HG03064 (cell line): ENCODE results near the gene BRSK2.

Experiments used
- ATAC-seq: cut with Tn5 transposase; IDR thresholded peaks from one replicate; pipeline ENCODE4 v1.9.1; 2021; ENCODE audit warnings: low read depth; ENCODE audit not compliant: unreplicated experiment

The BRSK2 gene

DNA sequence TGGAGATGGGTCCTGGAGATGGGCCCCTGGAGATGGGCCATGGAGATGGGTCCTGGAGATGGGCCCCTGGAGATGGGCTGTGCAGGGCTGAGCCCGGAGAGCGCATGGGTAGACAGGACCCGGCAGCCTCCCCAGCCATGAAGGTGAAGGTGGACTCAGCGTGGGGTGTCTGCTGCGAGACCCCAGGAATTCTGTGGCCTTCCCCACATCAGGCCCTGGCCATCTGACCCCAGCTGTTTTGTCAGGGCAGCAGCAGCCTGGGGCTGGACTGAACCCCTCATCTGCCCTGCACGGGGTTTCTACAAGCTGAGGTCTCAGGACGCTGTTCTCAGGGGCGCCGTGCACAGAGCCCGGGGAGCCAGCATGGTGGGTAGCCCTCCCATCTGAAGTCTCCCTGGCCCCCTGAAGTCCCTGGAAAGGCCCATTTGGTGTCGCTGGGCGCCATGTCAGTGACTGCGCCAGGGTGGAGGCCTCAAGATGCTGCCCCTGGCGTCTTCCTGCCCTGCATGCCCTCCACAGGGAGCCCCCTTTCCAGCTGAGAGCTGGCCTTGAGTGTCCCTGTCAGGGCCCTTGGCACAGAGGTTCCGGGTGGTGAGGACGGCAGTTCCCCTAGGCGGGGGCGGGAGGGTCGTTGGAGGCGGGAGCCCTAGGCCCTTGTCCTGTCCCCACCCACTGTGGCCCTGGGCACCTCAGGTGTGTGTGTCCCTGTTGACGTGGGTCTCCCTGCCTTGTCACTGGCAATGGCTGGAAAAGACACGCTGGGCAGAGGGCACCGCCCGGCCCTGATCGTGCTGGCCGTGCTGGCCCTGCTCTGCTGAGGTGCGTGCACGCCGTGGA lies 5.4 kb downstream of the BRSK2 start:
- ATAC-seq = no peak

DNA sequence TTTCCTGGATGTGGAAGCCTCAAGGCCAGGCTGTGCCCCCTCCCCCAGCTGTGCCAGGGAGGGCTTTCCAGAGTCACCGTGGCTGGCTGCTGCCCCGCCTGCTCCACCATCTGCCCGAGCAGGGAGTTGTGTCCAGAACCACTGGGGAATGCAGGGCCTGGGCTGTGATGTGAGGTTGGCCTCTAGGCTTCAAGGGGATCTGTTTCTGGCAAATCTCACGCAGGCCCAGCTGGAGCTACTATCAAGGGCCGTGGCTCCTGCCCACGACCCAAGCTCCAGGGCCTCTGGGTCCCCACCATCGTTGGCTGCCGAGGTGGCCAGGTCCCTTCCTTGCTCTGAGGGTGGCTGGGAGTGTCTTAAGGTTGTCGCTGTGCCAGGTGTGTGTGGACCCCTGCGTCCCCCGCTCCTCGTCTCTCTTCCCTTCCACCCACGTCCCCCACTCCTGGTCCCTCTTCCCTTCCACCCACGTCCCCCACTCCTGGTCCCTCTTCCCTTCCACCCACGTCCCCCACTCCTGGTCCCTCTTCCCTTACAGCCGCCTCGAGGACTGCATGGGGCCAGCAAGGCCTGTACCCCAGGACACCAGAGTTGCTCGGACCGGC lies 6.1 kb downstream of the BRSK2 start:
- no peak for ATAC-seq

DNA sequence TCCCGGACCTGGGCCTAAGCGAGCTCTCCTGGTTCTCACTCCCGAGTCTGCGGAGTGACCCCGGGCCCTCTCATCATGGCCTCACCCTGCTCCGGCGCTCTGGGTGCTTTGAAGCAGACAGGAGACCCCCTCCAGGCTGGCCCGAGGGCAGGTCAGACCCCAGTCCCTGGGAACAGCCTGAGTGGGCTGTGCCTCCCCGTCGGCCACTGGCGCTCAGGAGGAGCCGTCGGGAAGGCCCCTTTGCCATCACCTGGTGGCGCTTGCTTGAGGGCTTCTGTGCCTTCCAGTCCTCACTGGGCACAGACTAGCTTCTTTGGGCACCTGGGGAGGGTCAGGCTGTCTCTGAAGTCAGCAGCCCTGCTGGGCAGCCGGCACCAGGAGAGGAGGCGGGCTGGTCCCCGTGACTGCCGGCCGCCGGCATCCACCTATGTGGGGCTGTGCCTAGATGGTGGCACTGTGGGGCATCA lies 6.7 kb downstream of the BRSK2 start:
- ATAC-seq = no peak

DNA sequence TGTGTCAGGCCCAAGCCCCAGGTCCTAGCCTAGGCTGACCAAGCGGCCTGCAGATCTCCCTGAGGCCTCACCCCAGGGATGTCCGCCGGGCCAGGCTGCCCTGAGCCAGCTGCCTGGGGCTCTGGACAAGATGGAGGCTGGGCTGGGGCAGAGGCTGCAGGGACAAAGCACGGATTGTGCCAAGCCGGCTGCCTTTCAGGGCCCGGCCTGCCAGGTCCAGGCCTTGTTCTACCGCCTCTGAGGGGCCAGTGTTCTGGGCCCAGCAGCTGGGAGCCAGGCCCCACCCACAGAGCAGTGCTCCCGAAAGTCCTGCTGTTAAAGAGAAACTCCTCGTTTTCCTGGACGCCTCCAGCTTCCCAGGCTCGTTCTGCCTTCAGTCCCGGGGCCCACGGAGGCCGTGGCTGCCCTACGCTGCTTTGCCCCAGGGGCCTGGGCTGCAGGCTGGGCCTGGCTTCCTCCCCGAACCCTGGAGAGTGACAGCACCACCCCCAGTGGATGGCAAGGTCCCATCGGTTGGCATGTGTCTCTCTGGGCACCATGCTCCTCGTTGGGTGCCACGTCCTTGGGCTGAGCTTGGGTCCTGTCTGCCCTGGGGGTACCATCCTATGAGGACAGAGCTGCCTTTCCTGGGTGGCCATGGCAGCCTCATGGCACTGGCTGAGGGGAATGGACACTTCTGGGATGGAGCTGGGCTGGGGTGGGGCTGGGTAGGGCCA lies 7.6 kb downstream of the BRSK2 start:
- ATAC-seq = no peak

DNA sequence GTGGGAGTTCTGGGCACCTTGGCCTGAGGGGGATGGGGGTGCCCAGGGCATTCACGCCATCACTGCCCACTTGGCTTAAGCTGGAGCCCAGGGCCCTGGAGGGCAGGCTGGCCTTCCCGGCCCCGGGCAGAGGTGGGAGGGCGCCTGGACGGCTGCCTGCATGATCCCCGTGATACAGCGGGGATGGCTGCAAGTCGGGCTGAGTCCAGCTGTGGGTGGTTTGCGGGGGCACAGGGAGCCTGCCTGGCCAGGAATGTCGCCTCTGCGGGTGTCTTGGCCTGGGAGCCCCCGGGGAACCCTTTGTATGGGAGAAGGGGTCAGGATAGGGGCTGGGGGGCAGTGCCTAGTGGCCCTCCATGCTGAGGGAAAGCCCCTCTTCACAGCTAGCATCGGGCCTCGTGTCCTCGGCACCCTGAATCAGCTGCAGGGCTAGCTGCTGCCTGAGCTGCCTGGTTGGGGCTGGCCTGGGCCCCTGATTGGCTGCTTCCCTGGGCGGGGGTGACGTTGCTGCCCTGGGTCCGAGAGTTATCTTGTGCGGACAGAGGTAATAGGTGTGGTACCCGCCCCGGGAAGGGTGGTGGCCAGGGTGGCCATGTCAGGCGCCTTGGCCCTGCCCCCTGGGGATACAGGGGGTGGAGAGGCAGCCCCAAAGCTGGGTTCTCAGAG lies 8.3 kb downstream of the BRSK2 start:
- ATAC-seq = no peak

DNA sequence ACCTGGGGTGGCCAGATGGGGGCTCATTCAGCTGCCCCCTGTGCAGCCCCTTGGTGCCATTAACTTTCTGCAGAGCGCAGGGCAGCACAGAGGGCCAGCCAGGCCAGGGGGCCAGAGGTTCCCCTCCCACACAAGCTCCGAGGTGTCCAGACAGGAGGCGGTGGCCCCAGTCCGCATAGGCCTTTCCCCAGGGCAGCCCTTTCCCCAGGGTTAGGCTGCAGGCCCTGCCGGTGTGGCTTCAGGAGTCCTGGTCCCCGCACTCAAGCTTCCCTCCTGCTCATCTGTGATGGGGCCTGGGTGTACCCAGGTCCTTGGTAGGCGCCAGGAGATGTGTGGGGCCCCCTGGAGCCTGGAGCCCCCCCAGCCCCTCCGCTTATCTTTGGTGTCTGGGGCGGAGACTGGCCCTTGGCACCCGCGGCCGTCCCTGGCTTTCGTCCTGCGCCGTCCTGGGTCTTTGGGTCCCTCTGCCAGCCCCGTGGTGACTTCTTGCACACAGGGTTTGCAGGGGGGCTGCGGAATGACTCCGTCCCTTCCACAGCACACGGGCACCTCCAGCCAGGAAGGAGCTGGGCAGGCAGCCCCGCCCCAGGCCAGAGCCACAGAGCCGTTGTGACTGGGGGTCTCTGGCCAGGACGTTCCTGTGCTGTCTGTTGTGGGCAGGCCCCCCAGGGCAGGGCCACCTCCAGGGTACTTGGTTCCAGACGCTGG lies 8.9 kb downstream of the BRSK2 start:
- ATAC-seq = no peak

DNA sequence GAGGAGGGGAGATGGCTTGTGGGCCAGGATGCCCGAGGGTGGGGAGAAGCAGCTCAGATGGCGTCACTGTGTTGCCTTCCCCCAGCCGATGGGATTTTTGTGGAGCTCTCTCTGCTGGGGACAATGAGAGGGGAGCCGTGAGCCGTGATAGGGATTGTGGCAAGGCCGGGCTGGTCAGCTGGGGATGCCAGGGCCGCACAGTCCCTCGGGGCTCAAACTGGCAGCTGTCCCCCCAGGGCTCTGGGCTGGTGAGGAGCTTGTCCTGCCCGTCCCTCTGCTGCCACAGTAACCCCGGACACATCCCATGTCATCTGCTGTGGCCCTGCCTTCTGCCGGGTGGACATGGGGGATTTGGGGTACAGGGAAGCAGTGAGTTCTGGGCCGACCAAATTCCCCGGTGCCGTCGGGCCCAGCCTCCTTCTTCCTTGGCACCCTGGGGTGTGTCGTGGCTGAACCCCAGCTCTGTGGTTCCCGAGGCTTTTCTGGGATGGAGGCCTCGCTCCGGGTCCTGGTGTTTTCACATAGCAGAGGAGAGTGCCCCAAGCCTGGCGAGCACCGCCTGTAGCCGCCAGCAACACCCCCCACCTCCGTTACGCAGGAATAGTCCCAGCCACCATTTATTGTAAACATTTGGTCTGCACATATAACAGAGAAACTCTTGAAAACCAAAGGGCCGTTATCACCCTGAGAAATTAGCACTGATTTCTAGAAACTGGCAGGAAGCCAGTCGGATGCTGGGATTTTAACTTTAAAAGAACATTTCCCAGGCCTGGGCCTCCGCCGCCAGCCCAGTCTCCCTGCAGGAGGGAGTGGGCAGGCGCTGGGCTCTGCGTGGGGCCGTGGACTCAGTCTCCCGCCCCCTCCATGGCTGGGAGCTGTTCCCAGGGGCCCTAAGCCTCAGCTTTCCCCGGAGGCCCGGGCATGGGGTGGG lies 9.9 kb downstream of the BRSK2 start:
- no peak for ATAC-seq

DNA sequence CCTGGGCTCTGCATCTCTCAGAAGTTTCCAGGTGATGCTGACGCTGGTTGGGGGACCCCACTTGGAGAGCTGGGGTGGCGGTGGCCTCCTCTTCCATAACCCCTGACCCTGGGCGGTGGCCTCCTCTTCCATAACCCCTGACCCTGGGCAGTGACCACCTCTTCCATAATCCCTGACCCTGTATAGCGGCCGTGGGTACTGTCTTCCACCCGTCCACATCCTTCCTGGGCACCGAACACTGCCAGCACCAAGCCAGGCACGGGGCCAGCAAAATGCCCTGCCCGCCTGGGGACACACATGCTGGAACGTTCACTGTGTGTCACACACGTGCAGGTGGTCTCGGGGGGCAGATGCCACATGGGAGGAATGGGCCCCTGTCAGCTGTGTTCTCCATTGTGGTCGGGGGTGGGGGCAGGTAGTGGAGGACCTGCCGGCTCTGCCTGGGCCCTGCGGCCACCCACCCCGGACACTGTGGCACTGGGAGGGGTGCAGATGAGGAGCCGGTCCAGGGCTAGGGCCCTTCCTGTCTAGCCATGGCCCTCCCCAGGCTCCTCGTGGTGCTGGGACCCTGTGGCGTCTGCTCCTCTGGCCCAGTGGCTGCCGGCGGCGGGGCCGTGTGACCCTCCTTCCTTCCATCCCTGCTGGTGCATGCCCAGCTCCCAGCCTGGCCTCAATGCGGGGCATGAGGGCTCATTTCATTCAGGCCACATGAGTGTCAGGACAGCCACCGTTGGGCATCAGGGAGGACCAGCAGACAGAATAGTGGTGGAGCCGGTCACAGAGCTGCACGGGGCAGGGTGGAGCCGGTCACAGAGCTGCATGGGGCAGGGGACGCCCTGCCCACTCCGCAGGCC lies 10.8 kb downstream of the BRSK2 start:
- no peak for ATAC-seq

DNA sequence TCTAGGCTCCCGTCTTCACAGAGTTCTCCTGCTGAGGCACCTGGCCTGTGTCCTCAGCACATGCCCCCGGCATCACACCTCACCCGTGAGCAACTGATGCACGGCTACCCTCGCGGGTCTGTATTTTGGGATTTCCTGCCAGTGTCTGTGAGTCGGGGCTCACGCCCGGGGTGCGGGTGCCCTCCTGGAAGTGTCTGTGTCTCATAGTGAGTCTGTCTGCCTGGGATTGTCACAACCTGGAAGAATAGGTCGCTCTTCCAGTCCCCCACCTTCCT lies 11.4 kb downstream of the BRSK2 start:
- no peak for ATAC-seq

DNA sequence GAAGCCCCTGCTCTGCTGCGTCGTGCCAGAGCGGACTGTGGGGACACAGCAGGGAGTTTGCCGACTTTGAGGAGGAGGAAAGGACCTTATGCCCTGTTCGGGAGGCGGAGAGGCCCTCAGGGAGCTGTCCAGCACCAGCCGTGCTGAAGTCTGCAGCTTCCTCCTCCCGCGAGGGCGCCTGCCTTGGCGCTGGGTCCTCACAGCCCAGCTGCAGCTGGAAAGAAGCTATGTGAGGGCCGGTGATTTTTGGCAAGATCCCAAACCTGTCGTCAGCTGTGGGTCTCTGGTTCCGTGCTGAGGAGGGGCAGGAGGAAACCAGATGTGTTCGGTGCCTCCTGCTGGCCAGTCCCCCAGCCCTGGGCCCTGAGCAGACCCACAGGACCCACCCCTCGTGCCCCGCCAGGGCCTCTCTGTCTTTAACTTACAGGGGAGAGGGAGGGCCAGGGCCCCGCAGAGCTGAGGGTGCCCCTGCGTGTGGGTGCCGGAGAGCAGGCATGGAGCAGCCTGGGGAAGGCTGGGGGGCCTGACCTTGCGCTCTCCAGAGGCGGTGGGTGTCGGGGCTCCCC lies 12.0 kb downstream of the BRSK2 start:
- no peak for ATAC-seq

DNA sequence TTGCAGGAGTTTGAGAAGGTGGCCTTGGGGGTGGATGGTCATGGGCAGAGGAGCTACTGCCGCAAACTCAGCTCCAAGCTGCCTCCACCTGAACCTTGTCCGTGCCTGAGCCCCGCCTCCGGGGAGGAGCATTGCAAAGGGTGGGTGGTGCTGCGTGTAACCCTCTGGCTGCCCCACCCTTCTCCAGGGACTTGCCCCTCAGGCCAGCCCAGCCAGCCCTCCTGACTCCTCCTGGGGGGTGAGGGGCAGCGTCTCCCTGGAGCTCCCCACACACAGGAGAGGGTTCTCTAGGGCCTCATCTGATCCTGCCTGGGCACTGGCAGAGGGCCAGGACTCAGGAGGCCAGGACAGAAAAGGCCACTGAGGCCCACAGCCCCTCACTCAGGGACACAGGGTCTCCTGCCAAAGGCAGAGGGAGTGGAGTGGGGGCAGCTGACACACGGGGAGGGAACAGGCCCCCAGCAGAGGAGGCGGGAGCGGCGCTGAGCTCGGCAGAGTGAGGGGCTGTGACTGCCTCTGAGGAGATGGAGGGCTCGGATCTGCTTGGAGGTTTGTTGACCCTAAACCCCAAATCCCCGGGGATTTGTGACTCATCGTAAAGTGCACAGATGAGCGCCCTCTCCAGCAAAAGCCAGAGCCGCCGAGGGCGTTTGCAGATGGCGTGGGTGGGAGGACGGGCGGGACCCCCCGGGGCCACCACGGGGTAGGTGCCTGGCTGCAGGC lies 12.8 kb downstream of the BRSK2 start:
- ATAC-seq = no peak

DNA sequence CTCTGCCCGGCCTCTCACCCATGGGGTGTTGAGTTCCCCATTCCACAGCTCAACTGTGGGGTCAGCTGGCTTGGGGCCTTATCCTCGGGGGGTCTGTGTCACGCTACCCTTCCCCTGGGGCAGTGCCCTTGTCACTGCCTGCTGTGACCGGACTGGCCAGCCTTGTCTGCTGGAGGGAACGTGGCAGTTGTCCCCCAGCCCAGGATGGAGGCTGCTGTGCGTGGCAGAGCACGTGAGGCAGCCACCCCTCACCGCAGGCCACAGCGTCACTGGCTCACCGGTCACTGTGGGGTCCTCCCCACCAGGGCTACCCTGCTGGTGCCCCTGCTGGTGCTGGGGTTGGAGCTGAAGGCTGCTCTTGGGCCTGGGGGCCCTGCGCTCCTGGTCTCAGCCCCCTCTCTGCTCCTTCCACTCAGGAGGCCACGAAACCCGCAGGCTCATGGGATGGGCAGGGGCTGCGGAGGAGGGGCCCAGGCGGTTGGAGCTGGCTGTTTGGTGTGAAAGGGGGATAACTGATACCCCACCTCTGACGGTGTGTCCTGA lies 13.4 kb downstream of the BRSK2 start:
- ATAC-seq = no peak

DNA sequence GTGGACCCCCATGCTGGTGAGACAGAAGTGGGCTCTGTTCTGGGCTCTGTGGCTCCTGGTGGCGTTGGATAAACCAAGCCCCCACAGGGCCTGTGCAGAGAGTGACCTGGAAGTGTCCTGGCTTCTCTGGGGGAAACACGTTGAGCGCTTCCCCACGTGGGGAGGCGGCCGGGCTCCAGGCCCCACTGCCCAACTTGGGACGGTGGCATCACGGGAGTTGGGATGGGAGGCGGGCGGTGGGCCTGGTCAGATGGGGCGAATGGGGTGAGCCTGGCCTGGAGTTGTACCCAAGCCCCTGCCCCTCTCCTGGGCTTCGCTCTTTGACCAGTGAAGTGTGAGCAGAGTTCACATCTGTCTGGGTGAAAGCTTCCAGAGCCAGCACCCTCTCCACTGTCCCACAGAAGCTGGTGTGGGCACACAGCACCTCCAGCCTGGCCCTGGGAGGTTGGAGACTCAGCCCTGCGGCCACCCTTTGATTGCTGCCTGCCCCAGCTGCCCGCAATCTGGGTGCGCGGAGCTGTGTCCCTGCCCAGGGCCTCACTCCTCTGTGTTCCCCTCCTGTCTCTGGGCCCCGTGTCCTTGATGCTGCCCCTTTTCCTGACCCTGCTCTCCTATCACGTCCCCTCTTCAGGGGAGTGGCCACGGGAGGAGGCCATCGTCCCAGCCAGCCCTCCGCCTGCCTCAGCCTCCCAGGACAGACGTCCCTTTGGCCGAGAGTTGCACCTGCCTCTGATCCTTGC lies 14.2 kb downstream of the BRSK2 start:
- no peak for ATAC-seq

DNA sequence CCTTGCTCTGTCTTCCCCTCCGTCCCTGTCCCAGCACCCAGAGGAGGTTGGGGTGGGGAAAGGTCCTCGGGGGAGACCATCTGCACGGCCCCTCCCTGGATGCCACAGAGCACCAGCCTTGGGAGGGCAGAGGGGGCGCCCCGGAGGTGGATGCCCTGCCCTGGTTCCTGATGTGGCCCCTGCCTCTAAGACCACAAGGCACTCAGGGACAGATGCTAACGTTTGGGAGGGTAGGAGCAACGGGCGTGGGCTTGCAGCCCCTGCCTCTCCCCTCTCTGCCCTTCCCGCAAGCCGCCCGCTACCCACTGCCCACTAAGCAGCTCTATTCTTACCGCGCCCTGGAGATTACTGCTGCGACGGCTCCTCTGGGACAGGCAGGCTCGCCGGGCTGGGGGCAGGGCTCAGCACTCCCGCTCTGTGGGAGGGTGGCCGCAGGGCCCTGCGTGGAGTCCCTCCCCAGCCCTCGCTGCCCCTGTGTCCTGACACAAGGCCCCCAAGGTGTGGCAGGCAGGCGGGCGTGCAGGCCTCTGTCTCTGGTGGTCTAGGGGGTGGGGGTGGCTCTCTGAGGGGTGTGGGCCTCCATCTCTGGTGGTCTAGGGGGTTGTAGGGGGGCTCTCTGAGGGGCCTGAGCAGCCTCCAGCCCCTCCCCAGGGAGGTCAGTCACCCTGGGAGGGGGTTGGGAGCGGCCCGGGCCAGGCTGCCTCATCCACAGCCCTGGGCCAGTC lies 14.9 kb downstream of the BRSK2 start:
- no peak for ATAC-seq

DNA sequence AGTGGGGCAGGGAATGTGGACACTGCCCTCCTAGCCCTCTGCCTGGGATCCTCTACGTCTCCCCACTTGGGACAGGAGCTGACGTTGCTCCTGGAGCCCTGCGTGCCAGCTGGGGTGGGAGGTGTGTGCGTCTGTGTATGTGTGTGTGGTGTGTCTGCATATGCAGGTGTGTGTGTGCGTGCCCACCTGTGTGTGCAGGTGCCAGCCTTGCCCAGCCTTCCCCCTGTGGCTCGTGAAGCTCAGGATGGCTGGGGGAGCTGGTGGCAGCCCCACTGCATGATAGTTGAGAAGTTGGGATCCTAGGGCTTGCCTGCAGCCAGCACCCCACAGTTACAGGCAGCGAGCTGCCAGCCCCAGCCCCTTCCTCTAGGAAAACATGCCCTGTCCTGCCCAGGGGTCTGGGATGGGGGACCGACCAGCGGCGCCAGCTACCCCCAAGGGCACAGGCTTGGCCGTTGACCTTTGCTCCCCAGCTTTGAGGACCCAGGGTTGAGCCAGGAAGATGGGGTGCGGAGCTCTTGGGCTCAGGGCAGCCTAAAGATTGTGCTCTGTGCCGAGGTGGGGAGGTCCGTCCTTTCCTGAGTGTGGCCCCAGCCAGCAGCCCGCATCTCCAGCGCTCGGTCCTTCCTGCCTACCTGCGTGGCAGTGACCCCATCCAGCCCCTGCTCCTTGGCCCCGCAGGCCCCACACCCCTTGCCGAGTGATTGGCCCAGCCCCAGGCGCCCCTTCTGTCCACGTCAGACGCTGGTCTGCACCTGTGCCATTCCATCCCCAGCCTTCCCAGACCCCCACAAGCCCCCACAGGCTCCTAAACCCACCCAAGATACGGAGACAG lies 15.7 kb downstream of the BRSK2 start:
- no peak for ATAC-seq
